SK-MEL-5 (cell line): Measurements from ENCODE around the gene PDE9A. TPM values are rescaled to one million over a fixed set of nuclear protein-coding genes. Genes with fewer than 3 reads are reported as not detected.

Source experiments
- DNase-seq: peaks from one replicate; pipeline ENCODE4 v3.0.0-alpha.2; 2016; ENCODE audit warnings: low read depth, low spot score
- in situ Hi-C: cut with HindIII; loops from 2 replicates; pipeline ENCODE4 v1.10.0; 2016; ENCODE audit warnings: low sequenced_read_pairs, high pct_unique_total_duplicates, low pct_unique_long_range_greater_than_20kb
- total RNA-seq: library from RNA; depleted of rRNA; stranded (reverse); fragments of >200 nt; shearing (Covaris generic); gene quantifications from 2 replicates; pipeline ENCODE4 v1.2.3, GENCODE V29; 2014

PDE9A gene
- total RNA-seq, 1 experiment from 2014 or later = 2.9 TPM

GRCh38 chr21:42688226-42688840 is 34.9 kb downstream of the PDE9A start:
- in situ Hi-C loops = no loop called here

GRCh38 chr21:42688841-42689371 is 35.5 kb downstream of the PDE9A start:
- DNase-seq = no peak
- in situ Hi-C loops = no loop called here

More at GRCh38 chr21:42688226-42688840, 34.9 kb downstream of the PDE9A start:
- DNase-seq = no peak

GRCh38 chr21:42690586-42690985 is 37.2 kb downstream of the PDE9A start:
- in situ Hi-C loops = no loop called here
- no peak for DNase-seq

GRCh38 chr21:42691901-42692559 is 38.6 kb downstream of the PDE9A start:
- no peak for DNase-seq
- in situ Hi-C loops = no loop called here

GRCh38 chr21:42692688-42693087 is 39.3 kb downstream of the PDE9A start:
- in situ Hi-C loops = no loop called here

GRCh38 chr21:42694751-42695696 is 41.6 kb downstream of the PDE9A start:
- in situ Hi-C loops = no loop called here
- DNase-seq = no peak

More at GRCh38 chr21:42692688-42693087, 39.3 kb downstream of the PDE9A start:
- no peak for DNase-seq

- DNase-seq = no peak
- in situ Hi-C loops = no loop called here
These were observed 42.4 kb downstream of the PDE9A start for GRCh38 chr21:42695697-42696380.

- in situ Hi-C loops = no loop called here
- no peak for DNase-seq
These were observed 43.1 kb downstream of the PDE9A start for GRCh38 chr21:42696501-42697040.

GRCh38 chr21:42698733-42699132 is 45.3 kb downstream of the PDE9A start:
- in situ Hi-C loops = no loop called here
- no peak for DNase-seq

GRCh38 chr21:42699196-42699595 is 45.8 kb downstream of the PDE9A start:
- no peak for DNase-seq
- in situ Hi-C loops = no loop called here

- DNase-seq = no peak
These were observed 48.5 kb downstream of the PDE9A start for GRCh38 chr21:42701706-42702456.

GRCh38 chr21:42702720-42703119 is 49.3 kb downstream of the PDE9A start:
- in situ Hi-C loops = no loop called here
- no peak for DNase-seq

More at GRCh38 chr21:42701706-42702456, 48.5 kb downstream of the PDE9A start:
- in situ Hi-C loops = no loop called here

- DNase-seq = no peak
- in situ Hi-C loops = no loop called here
These were observed 49.9 kb downstream of the PDE9A start for GRCh38 chr21:42703136-42703908.

- in situ Hi-C loops = no loop called here
- no peak for DNase-seq
These were observed 50.5 kb downstream of the PDE9A start for GRCh38 chr21:42703965-42704364.

- in situ Hi-C loops = no loop called here
- no peak for DNase-seq
These were observed 51.4 kb downstream of the PDE9A start for GRCh38 chr21:42704861-42705260.

GRCh38 chr21:42705346-42705745 is 51.9 kb downstream of the PDE9A start:
- no peak for DNase-seq
- in situ Hi-C loops = no loop called here
